H1 (cell line): ENCODE measurements around the gene CXCR3.

Source experiments
- CTCF ChIP-seq, 3 experiments: IDR thresholded peaks; 1 replicate in 2 of 3; 2 replicates in 1 of 3; pipeline versions ENCODE4 v1.5.1 to v1.6.1; 2011; ENCODE audit warnings: low read length in 3 of 3, mild to moderate bottlenecking in 3 of 3, inconsistent platforms in 2 of 3, low read depth in 1 of 3, moderate library complexity in 1 of 3; ENCODE audit not compliant: insufficient read depth in 1 of 3; ENCODE audit errors: control extremely low read depth in 1 of 3
- POLR2A ChIP-seq, 2 experiments: IDR thresholded peaks; 1 replicate in 1 of 2; 2 replicates in 1 of 2; pipeline ENCODE4 v1.6.1; 2011; ENCODE audit warnings: low read depth in 2 of 2, low read length in 2 of 2, mild to moderate bottlenecking in 2 of 2; ENCODE audit errors: control extremely low read depth in 1 of 2
- POLR2AphosphoS5 ChIP-seq: IDR thresholded peaks from 2 replicates; pipeline ENCODE4 v1.6.1; 2011; ENCODE audit warnings: low read depth, low read length
- TEAD4 ChIP-seq: IDR thresholded peaks from 2 replicates; pipeline ENCODE4 v1.6.1; 2012; ENCODE audit warnings: low read depth, low read length, inconsistent platforms, mixed read lengths
- USF2 ChIP-seq: IDR thresholded peaks from 2 replicates; pipeline ENCODE4 v1.6.1; 2011; ENCODE audit warnings: low read length, improper control_type of control experiment

GRCh38 chrX:71616672-71617529, 1.4 kb downstream of the CXCR3 start:
- no peak for TF ChIP-seq POLR2A (IDR thresholded peaks at IDR 0.05; ENCODE audit: control extremely low read depth in 1 of 2, low read depth in 2 of 2, low read length in 2 of 2)
- TF ChIP-seq USF2 = no peak
- TF ChIP-seq TEAD4 = no peak
- TF ChIP-seq CTCF (IDR thresholded peaks at IDR 0.05; ENCODE audit: control extremely low read depth in 1 of 3, insufficient read depth in 1 of 3, low read depth in 1 of 3, low read length in 3 of 3) = peak in 1 of 3 experiments; percentile 29; a peak in 2 of 4 replicates
- no peak for TF ChIP-seq POLR2AphosphoS5
